B cell (primary cell): ENCODE data around the gene ZNF532. TPM values are rescaled to one million over a fixed set of nuclear protein-coding genes. Genes with fewer than 3 reads are reported as not detected.
"Not testable (repeated sequence)": the region's sequence is repeated elsewhere in the genome, so short reads cannot be mapped to it uniquely, and the experiment has no call there.

ENCODE experiments used
- ATAC-seq: fragments of 200-7000 bp; cut with Tn5 transposase; one replicate; pipeline ENCODE4 v1.10.0; 2021; ENCODE audit warnings: low read depth, mild to moderate bottlenecking, moderate number of reproducible peaks, moderate library complexity
- CTCF ChIA-PET: fragments of 350-600 bp; sonication (Branson Sonifier 250); formaldehyde crosslinking; loops from one replicate; lab custom pipeline; 2021; ENCODE audit warnings: antibody characterized with exemption, inconsistent platforms; lab: Charles Lee
- POLR2A ChIA-PET: fragments of 350-600 bp; sonication (Branson Sonifier 250); formaldehyde crosslinking; loops from one replicate; lab custom pipeline; 2021; ENCODE audit warnings: antibody characterized with exemption; lab: Charles Lee
- DNase-seq: peaks from one replicate; pipeline ENCODE4 v3.0.0; 2013
- H2AFZ ChIP-seq: 2 replicates; pipeline ENCODE4 v1.6.1; 2012; ENCODE audit warnings: mild to moderate bottlenecking, low read depth, low read length; ENCODE audit not compliant: insufficient read depth, poor library complexity, severe bottlenecking
- H3K27ac ChIP-seq, 2 donors: 1 replicate in 1 of 2; 2 replicates in 1 of 2; pipeline ENCODE4 v1.5.1; 2012 to 2013; ENCODE audit warnings: low read length in 2 of 2, mild to moderate bottlenecking in 2 of 2, moderate library complexity in 1 of 2
- H3K27me3 ChIP-seq, 4 experiments: fragments of 200-600 bp in 1 of 4; sonication (generic) in 1 of 4; replicated peaks in 1 of 4; 1 replicate in 2 of 4; 2 replicates in 2 of 4; pipeline versions ENCODE4 v1.6.1 to v1.7.0; 2013 to 2016; ENCODE audit warnings: low read length in 3 of 4, mild to moderate bottlenecking in 2 of 4, mixed read lengths in 1 of 4, moderate library complexity in 1 of 4; ENCODE audit not compliant: insufficient read depth in 4 of 4, control insufficient read depth in 3 of 4; ENCODE audit errors: control extremely low read depth in 1 of 4
- H3K36me3 ChIP-seq, 2 experiments: replicated peaks in 1 of 2; 1 replicate in 1 of 2; 2 replicates in 1 of 2; pipeline versions ENCODE4 v1.6.1 to v1.7.1; 2013; ENCODE audit warnings: low read length in 1 of 2; ENCODE audit not compliant: insufficient read depth in 2 of 2, control insufficient read depth in 1 of 2; ENCODE audit errors: control extremely low read depth in 1 of 2, extremely low read depth in 1 of 2
- H3K4me1 ChIP-seq, 2 donors: fragments of 200-600 bp in 1 of 2; sonication (generic) in 1 of 2; 1 replicate in 1 of 2; 2 replicates in 1 of 2; pipeline versions ENCODE4 v1.5.1 to v1.6.1; 2013 to 2017; ENCODE audit warnings: low read length in 2 of 2; ENCODE audit not compliant: control insufficient read depth in 2 of 2, insufficient read depth in 2 of 2
- H3K4me2 ChIP-seq: replicated peaks from 2 replicates; pipeline ENCODE3; 2012; ENCODE audit warnings: mild to moderate bottlenecking, low read depth, low read length; ENCODE audit not compliant: poor library complexity, severe bottlenecking
- H3K4me3 ChIP-seq, 5 experiments: fragments of 200-600 bp in 1 of 5; sonication (generic) in 1 of 5; 1 replicate in 3 of 5; 2 replicates in 2 of 5; pipeline versions ENCODE4 v1.5.1 to v1.7.0; 2011 to 2016; ENCODE audit warnings: low read length in 4 of 5, mild to moderate bottlenecking in 4 of 5, low read depth in 2 of 5, control low read depth in 1 of 5, moderate library complexity in 1 of 5; ENCODE audit not compliant: insufficient read depth in 1 of 5; ENCODE audit errors: control extremely low read depth in 1 of 5, extremely low read depth in 1 of 5
- H3K79me2 ChIP-seq: fragments of 200-600 bp; sonication (generic); one replicate; pipeline ENCODE4 v1.6.0; 2016; ENCODE audit warnings: low read length; ENCODE audit not compliant: control insufficient read depth, insufficient read depth
- H3K9ac ChIP-seq: fragments of 200-600 bp; sonication (generic); 2 replicates; pipeline ENCODE4 v1.6.1; 2017; ENCODE audit warnings: mild to moderate bottlenecking, low read length, moderate library complexity
- H3K9me3 ChIP-seq, 3 donors: one replicate each; pipeline versions ENCODE4 v1.6.1 to v1.7.1; 2013; ENCODE audit warnings: low read length in 2 of 3; ENCODE audit not compliant: control insufficient read depth in 2 of 3, insufficient read depth in 1 of 3; ENCODE audit errors: control extremely low read depth in 1 of 3
- H4K20me1 ChIP-seq: 2 replicates; pipeline ENCODE4 v1.6.0; 2012; ENCODE audit warnings: mild to moderate bottlenecking, low read length; ENCODE audit not compliant: insufficient read depth, control insufficient read depth, poor library complexity, severe bottlenecking
- H3K27ac Mint-ChIP-seq: one replicate; pipeline ENCODE4 v1.8.0; 2021; ENCODE audit warnings: mixed read lengths
- H3K27me3 Mint-ChIP-seq: one replicate; pipeline ENCODE4 v1.8.0; 2021; ENCODE audit warnings: mixed read lengths
- H3K4me1 Mint-ChIP-seq: one replicate; pipeline ENCODE4 v1.8.0; 2021; ENCODE audit warnings: mixed read lengths
- H3K4me3 Mint-ChIP-seq: one replicate; pipeline ENCODE4 v1.8.0; 2021; ENCODE audit warnings: mixed read lengths
- H3K9me3 Mint-ChIP-seq: one replicate; pipeline ENCODE4 v1.8.0; 2022; ENCODE audit warnings: mixed read lengths; ENCODE audit not compliant: insufficient read depth
- CTCF ChIP-seq: fragments of 200-600 bp; IDR thresholded peaks from one replicate; pipeline ENCODE4 v1.8.0; 2022; ENCODE audit warnings: antibody characterized with exemption, mild to moderate bottlenecking
- EZH2 ChIP-seq: IDR thresholded peaks from 2 replicates; pipeline ENCODE4 v1.6.1; 2012; ENCODE audit warnings: borderline replicate concordance, low read depth, mild to moderate bottlenecking, moderate library complexity, low read length; ENCODE audit not compliant: insufficient read depth, poor library complexity, severe bottlenecking
- WGBS: methylation state at CpG from one replicate; pipeline ENCODE4 v1.1.5; 2013; ENCODE audit warnings: missing lambda C conversion rate; ENCODE audit not compliant: insufficient coverage; 5-methylcytosine and 5-hydroxymethylcytosine counted together
- intact Hi-C: fragments of 100-400 bp; cut with micrococcal nuclease; formaldehyde crosslinking; loops from one replicate; pipeline ENCODE4 v1.10.0; 2022
- polyA plus RNA-seq: library from polyadenylated mRNA; depleted of rRNA; stranded (reverse); fragments of >200 nt; gene quantifications from 2 replicates; pipeline ENCODE4 v1.2.3, GENCODE V29; 2012
- total RNA-seq, 2 donors: library from RNA; stranded (reverse); fragments of 120-200 nt in 1 of 2; gene quantifications; 1 replicate in 1 of 2; 2 replicates in 1 of 2; pipeline versions ENCODE4 v1.2.3 to v1.2.4, GENCODE V29; 2013 to 2022

The ZNF532 gene
- total and polyA plus RNA-seq, 2 donors (not counting 1 experiment from before 2014, with no cell fraction given) = 58.2 to 104 TPM

GRCh38 chr18:58852629-58853028 lies 12.0 kb upstream of the ZNF532 start:
- CTCF ChIA-PET = no interaction called here
- Histone ChIP-seq H3K27ac (no peak overlapping the region), H3K4me1 (peaks cover 5 to 11% of the 10 kb centered on the region in 2 donors), H3K79me2 (no peaks in the 10 kb centered on the region), H4K20me1 (no peaks in the 10 kb centered on the region), H3K4me2 (no peak overlapping the region), H3K9ac (no peak overlapping the region), H3K27me3 (peaks cover 0 to 17% (median 2%) of the 10 kb centered on the region in 4 experiments), H3K36me3 (no peaks in the 10 kb centered on the region), H3K9me3 (peaks cover 0 to 11% (median 0%) of the 10 kb centered on the region in 3 donors), H2AFZ (no peak overlapping the region), H3K4me3 (no peak overlapping the region)
- no peak overlapping the region for H3K4me3 Mint-ChIP-seq
- peaks cover 10% of the 10 kb centered on the region for H3K27me3 Mint-ChIP-seq
- POLR2A ChIA-PET = no interaction called here
- ATAC-seq = no peak
- TF ChIP-seq EZH2 = no peak
- no peak for TF ChIP-seq CTCF
- no peak for DNase-seq
- H3K27ac Mint-ChIP-seq = no peak overlapping the region
- WGBS = 100% methylated on average over 1 of the region's 4 CpGs
- intact Hi-C loops = no loop called here
- H3K9me3 Mint-ChIP-seq = no peaks in the 10 kb centered on the region
- peaks cover 14% of the 10 kb centered on the region for H3K4me1 Mint-ChIP-seq

GRCh38 chr18:58853561-58853960 lies 11.1 kb upstream of the ZNF532 start:
- no peak overlapping the region for H3K27ac Mint-ChIP-seq
- H3K4me1 Mint-ChIP-seq = peaks cover 8% of the 10 kb centered on the region
- intact Hi-C loops = no loop called here
- H3K27me3 Mint-ChIP-seq = peaks cover 7% of the 10 kb centered on the region
- POLR2A ChIA-PET = no interaction called here
- CTCF ChIA-PET = interaction anchor here (0.7 kb wide), 1 partner anchor 57 kb away, joined by 4 read pairs; no protein-coding TSS in a partner anchor
- H3K9me3 Mint-ChIP-seq = no peaks in the 10 kb centered on the region
- Histone ChIP-seq H3K4me3 (no peak overlapping the region), H3K4me2 (no peak overlapping the region), H3K27ac (no peak overlapping the region), H2AFZ (no peak overlapping the region), H3K9ac (no peak overlapping the region), H3K79me2 (no peaks in the 10 kb centered on the region), H3K27me3 (peaks cover 0 to 10% (median under 1%) of the 10 kb centered on the region in 4 experiments), H4K20me1 (no peaks in the 10 kb centered on the region), H3K4me1 (peaks cover 0 to 3% of the 10 kb centered on the region in 2 donors), H3K9me3 (peaks cover 0 to 2% (median 0%) of the 10 kb centered on the region in 3 donors), H3K36me3 (no peaks in the 10 kb centered on the region)
- 96% methylated on average over 3 of the region's 3 CpGs for WGBS
- TF ChIP-seq CTCF (no peak), EZH2 (no peak)
- DNase-seq = no peak
- no peak overlapping the region for H3K4me3 Mint-ChIP-seq
- no peak for ATAC-seq

- H3K4me1 ChIP-seq, DNase-seq, H3K9ac ChIP-seq, H3K9me3 ChIP-seq, H3K9me3 Mint-ChIP-seq, H3K36me3 ChIP-seq, H3K4me3 ChIP-seq, H2AFZ ChIP-seq, H3K27ac Mint-ChIP-seq, H3K27me3 ChIP-seq, CTCF ChIA-PET, ATAC-seq, H4K20me1 ChIP-seq, H3K79me2 ChIP-seq, H3K27me3 Mint-ChIP-seq, H3K4me3 Mint-ChIP-seq, intact Hi-C loops, H3K4me2 ChIP-seq, H3K4me1 Mint-ChIP-seq, POLR2A ChIA-PET, H3K27ac ChIP-seq: not testable (repeated sequence)
- WGBS = 96% methylated on average over 3 of the region's 7 CpGs
Measured at GRCh38 chr18:58855521-58855920, 9.2 kb upstream of the ZNF532 start.
